Gastrocnemius medialis (tissue), 4 donors: Measurements from ENCODE around the gene DNASE1L3.

ENCODE experiments used
- CTCF ChIP-seq, 5 experiments: fragments of 450-650 bp in 3 of 5; fragments of 200-600 bp in 2 of 5; sonication (generic) in 2 of 5; IDR thresholded peaks in 4 of 5; conservative IDR thresholded peaks in 1 of 5; 1 replicate in 4 of 5; 2 replicates in 1 of 5; pipeline ENCODE4 v1.5.1; 2016 to 2019; ENCODE audit warnings: antibody characterized with exemption in 5 of 5, mild to moderate bottlenecking in 3 of 5, moderate library complexity in 3 of 5
- POLR2A ChIP-seq, 2 donors: fragments of 450-650 bp; IDR thresholded peaks; one replicate each; pipeline ENCODE4 v1.6.1; 2017; ENCODE audit warnings: antibody characterized with exemption in 2 of 2, mild to moderate bottlenecking in 2 of 2, moderate library complexity in 2 of 2

- TF ChIP-seq CTCF (IDR thresholded peaks at IDR 0.05 in 4 of 5, conservative IDR thresholded peaks at IDR 0.05 in 1 of 5) = no peak
- TF ChIP-seq POLR2A (IDR thresholded peaks at IDR 0.05) = no peak
Observed at GRCh38 chr3:58223855-58224254, 13.1 kb upstream of the DNASE1L3 start.
